Right lobe of liver (tissue), 4 donors: ENCODE results near the gene SLC25A42.

Experiments
- CTCF ChIP-seq, 4 donors: fragments of 200-600 bp in 3 of 4; fragments of 450-650 bp in 1 of 4; IDR thresholded peaks; one replicate each; pipeline versions ENCODE4 v1.5.1 to v1.8.0; 2016 to 2022; ENCODE audit warnings: antibody characterized with exemption in 4 of 4, mild to moderate bottlenecking in 2 of 4
- POLR2A ChIP-seq: fragments of 450-650 bp; IDR thresholded peaks from one replicate; pipeline ENCODE4 v1.6.1; 2017; ENCODE audit warnings: antibody characterized with exemption, mild to moderate bottlenecking
- donor health status: DM: no; HTN: no; CAD: no.
- donor health status: DM: no; HTN: no; CAD: no.
- donor health status: DM: no; HTN: yes; CAD: no.

- TF ChIP-seq CTCF (IDR thresholded peaks at IDR 0.05) (peak in 2 of 4 donors; percentile 6 to 9), POLR2A (peak; percentile 70)
These were observed 12.1 kb upstream of the SLC25A42 start for GRCh38 chr19:19051478-19052213.
